Trophoblast cell (in vitro differentiated cells and primary cell): ENCODE results near the gene APCDD1L.

Experiments
- DNase-seq, 2 donors: peaks; one replicate each; pipeline ENCODE4 v3.0.0-alpha.2; 2016
- H2AFZ ChIP-seq: 2 replicates; pipeline ENCODE4 v1.6.1; 2013; ENCODE audit warnings: low read length, moderate library complexity, mild to moderate bottlenecking; ENCODE audit not compliant: insufficient read depth, poor library complexity
- H2AK5ac ChIP-seq: 2 replicates; pipeline ENCODE4 v1.6.1; 2013; ENCODE audit warnings: mild to moderate bottlenecking, low read length
- H2BK120ac ChIP-seq: 2 replicates; pipeline ENCODE4 v1.6.1; 2013; ENCODE audit warnings: low read length, mild to moderate bottlenecking, moderate library complexity; ENCODE audit not compliant: insufficient read depth, poor library complexity
- H2BK12ac ChIP-seq: 2 replicates; pipeline ENCODE4 v1.6.1; 2013; ENCODE audit warnings: mild to moderate bottlenecking, low read length, moderate library complexity
- H2BK5ac ChIP-seq: 2 replicates; pipeline ENCODE4 v1.6.1; 2013; ENCODE audit warnings: low read length, low read depth, moderate library complexity, mild to moderate bottlenecking; ENCODE audit not compliant: poor library complexity
- H3K14ac ChIP-seq: 2 replicates; pipeline ENCODE4 v1.6.1; 2013; ENCODE audit warnings: mild to moderate bottlenecking, low read length
- H3K18ac ChIP-seq: 2 replicates; pipeline ENCODE4 v1.6.1; 2013; ENCODE audit warnings: mild to moderate bottlenecking, low read length
- H3K23ac ChIP-seq: 2 replicates; pipeline ENCODE4 v1.6.1; 2013; ENCODE audit warnings: low read length
- H3K27ac ChIP-seq: 2 replicates; pipeline ENCODE4 v1.5.1; 2013; ENCODE audit warnings: low read depth, mild to moderate bottlenecking, inconsistent platforms, low read length, moderate library complexity
- H3K27me3 ChIP-seq: 2 replicates; pipeline ENCODE4 v1.6.1; 2013; ENCODE audit warnings: inconsistent platforms, mild to moderate bottlenecking, low read length, moderate library complexity; ENCODE audit not compliant: insufficient read depth
- H3K36me3 ChIP-seq, 2 experiments: 1 replicate in 1 of 2; 2 replicates in 1 of 2; pipeline ENCODE4 v1.6.1; 2013; ENCODE audit warnings: low read length in 2 of 2, mild to moderate bottlenecking in 2 of 2, moderate library complexity in 1 of 2; ENCODE audit not compliant: insufficient read depth in 2 of 2, control insufficient read depth in 1 of 2
- H3K4ac ChIP-seq: 2 replicates; pipeline ENCODE4 v1.6.1; 2013; ENCODE audit warnings: low read depth, mild to moderate bottlenecking, low read length, moderate library complexity
- H3K4me1 ChIP-seq, 2 experiments: 1 replicate in 1 of 2; 2 replicates in 1 of 2; pipeline ENCODE4 v1.6.1; 2013; ENCODE audit warnings: low read length in 2 of 2, mild to moderate bottlenecking in 2 of 2, moderate library complexity in 1 of 2; ENCODE audit not compliant: insufficient read depth in 2 of 2, control insufficient read depth in 1 of 2
- H3K4me2 ChIP-seq: 2 replicates; pipeline ENCODE4 v1.6.1; 2013; ENCODE audit warnings: inconsistent platforms, mild to moderate bottlenecking, low read length, moderate library complexity
- H3K4me3 ChIP-seq: 2 replicates; pipeline ENCODE4 v1.5.1; 2013; ENCODE audit warnings: mild to moderate bottlenecking, low read depth, low read length, inconsistent platforms
- H3K79me1 ChIP-seq: one replicate; pipeline ENCODE4 v1.6.1; 2013; ENCODE audit warnings: low read length
- H3K79me2 ChIP-seq: 2 replicates; pipeline ENCODE4 v1.6.1; 2013; ENCODE audit warnings: low read length, mild to moderate bottlenecking; ENCODE audit not compliant: control insufficient read depth, insufficient read depth, poor library complexity
- H3K9ac ChIP-seq: 2 replicates; pipeline ENCODE4 v1.6.1; 2013; ENCODE audit warnings: mild to moderate bottlenecking, low read length
- H3K9me3 ChIP-seq: 2 replicates; pipeline ENCODE4 v1.6.1; 2013; ENCODE audit warnings: low read depth, mild to moderate bottlenecking, control low read depth, inconsistent platforms, low read length; ENCODE audit not compliant: insufficient read depth
- H4K12ac ChIP-seq: 2 replicates; pipeline ENCODE4 v1.6.1; 2013; ENCODE audit warnings: low read depth, mild to moderate bottlenecking, low read length, moderate library complexity
- H4K8ac ChIP-seq: 2 replicates; pipeline ENCODE4 v1.6.1; 2013; ENCODE audit warnings: low read depth, mild to moderate bottlenecking, low read length, moderate library complexity
- H4K91ac ChIP-seq: one replicate; pipeline ENCODE4 v1.6.1; 2013; ENCODE audit warnings: low read depth, mild to moderate bottlenecking, low read length, moderate library complexity
- WGBS: extraction: QIAGEN DNeasy Blood & Tissue Kit; methylation state at CpG from one replicate; pipeline ENCODE4 v1.1.7; 2013; ENCODE audit warnings: missing lambda C conversion rate; ENCODE audit not compliant: insufficient read length, insufficient coverage; ENCODE audit errors: extremely low coverage; 5-methylcytosine and 5-hydroxymethylcytosine counted together

APCDD1L gene

GRCh38 chr20:58549231-58550209, 34.3 kb upstream of the APCDD1L start:
- Histone ChIP-seq H3K4me3 (no peak overlapping the region), H4K12ac (no peak overlapping the region), H3K14ac (no peak overlapping the region), H2BK12ac (no peak overlapping the region), H4K8ac (no peak overlapping the region), H2AK5ac (no peak overlapping the region), H3K18ac (no peak overlapping the region), H3K23ac (no peak overlapping the region), H3K4ac (no peak overlapping the region), H4K91ac (no peak overlapping the region), H3K36me3 (no peaks in the 10 kb centered on the region), H3K79me1 (no peaks in the 10 kb centered on the region), H3K9ac (no peak overlapping the region), H3K27ac (no peak overlapping the region), H3K79me2 (no peaks in the 10 kb centered on the region), H3K4me1 (peaks cover 4 to 15% of the 10 kb centered on the region in 2 experiments), H2BK5ac (no peak overlapping the region), H3K4me2 (no peak overlapping the region), H2AFZ (no peak overlapping the region), H2BK120ac (no peak overlapping the region), H3K9me3 (peaks cover 2% of the 10 kb centered on the region), H3K27me3 (no peaks in the 10 kb centered on the region)
- DNase-seq, result no peak
- WGBS, result no CpG with 5 or more reads among the region's 13 CpGs

DNA sequence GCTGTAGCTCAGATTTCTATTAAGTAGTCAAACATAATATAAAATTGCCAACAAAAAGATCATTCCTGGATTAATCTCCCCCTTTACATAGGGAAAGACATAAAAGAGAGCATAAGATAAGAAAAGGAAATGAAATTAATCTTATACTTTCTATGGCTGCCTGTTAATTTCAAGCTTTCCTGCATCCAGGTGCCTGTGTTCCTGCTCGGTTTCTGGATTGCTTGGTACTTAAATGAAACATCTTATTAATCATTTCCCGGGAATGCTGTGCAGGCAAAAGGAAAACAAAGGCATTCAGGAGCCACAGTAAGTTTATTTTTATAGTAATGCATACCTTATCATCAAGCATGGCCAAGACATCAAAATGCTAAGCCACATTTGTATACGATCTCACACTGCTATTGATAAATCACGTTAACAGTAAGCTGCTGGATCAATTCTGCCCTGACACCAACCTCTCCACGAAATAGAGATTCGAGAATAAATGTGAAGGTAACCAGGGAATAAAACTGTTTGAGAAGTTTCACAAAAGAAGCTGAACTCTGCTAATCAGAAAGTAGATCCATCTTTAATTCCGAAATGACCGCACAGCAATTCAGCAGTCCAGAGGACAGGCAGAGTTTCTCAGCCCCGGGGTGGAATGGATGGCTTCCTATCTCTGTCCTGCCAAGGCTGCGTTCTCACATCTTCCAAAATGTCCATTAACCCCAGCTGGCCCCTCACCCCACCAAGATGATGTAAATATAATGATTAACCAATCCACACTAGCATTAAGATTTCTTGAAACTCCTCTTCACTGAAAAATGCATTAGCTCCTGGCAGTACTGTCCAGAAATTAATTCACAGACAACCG, 32.6 kb upstream of the APCDD1L start:
- no peaks in the 10 kb centered on the region for H3K36me3 ChIP-seq
- H3K23ac ChIP-seq, result no peak overlapping the region
- H3K27ac ChIP-seq, result no peak overlapping the region
- no peaks in the 10 kb centered on the region for H3K4me1 ChIP-seq
- H3K18ac ChIP-seq, result no peak overlapping the region
- H4K91ac ChIP-seq, result no peak overlapping the region
- H3K9ac ChIP-seq, result no peak overlapping the region
- no peak overlapping the region for H2AFZ ChIP-seq
- no peak overlapping the region for H3K4me3 ChIP-seq
- no peak overlapping the region for H2BK5ac ChIP-seq
- H3K79me1 ChIP-seq, result no peaks in the 10 kb centered on the region
- DNase-seq, result no peak
- no peaks in the 10 kb centered on the region for H3K79me2 ChIP-seq
- no peak overlapping the region for H3K4ac ChIP-seq
- H2AK5ac ChIP-seq, result no peak overlapping the region
- H4K12ac ChIP-seq, result no peak overlapping the region
- no peak overlapping the region for H2BK12ac ChIP-seq
- no peak overlapping the region for H4K8ac ChIP-seq
- peaks cover 2% of the 10 kb centered on the region for H3K9me3 ChIP-seq
- H2BK120ac ChIP-seq, result no peak overlapping the region
- H3K27me3 ChIP-seq, result no peaks in the 10 kb centered on the region
- H3K4me2 ChIP-seq, result no peak overlapping the region
- WGBS, result no CpG with 5 or more reads among the region's 11 CpGs
- H3K14ac ChIP-seq, result no peak overlapping the region

DNA sequence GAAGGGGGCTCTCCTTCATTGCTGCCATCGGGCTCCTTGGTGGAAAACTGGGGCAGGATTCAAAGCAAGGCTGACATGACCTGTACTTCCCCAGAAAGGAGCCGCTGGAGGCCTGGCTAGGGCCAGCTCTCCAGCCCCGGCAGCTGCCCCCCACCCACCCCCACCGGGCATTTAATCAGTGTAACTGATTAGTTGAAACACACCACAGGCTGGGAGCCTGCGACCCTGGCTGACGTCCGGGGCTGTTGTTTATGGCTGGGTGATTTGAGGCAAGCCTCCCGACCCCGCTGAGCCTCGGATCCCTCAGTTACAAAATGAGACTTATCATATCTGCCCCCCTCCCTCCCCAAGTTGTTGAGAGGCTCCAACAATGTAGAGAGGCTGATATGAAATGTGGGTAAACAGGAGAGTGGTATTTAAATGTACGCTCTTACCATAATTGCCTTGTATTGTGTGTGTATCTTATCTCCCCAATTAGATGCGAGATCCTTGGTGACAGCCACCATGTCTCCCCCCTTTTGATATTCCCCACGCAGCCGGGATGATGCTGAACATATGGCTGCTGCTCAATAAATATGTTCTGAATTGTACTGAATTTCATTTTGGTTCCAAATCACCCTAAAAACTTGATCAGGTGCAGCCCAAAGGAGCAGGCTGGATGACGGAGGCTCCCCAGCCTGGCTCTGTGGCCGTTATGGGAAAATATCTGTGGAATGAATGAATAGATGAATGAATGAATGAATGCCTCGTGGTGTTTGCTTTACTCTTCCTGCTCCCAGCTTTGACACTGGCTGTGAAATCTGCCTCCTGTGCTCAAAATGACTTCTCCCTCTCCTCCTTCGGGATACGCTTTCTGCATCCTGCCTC, 31.8 kb upstream of the APCDD1L start:
- no peak overlapping the region for H4K91ac ChIP-seq
- H3K18ac ChIP-seq, result no peak overlapping the region
- no peak overlapping the region for H3K27ac ChIP-seq
- H3K27me3 ChIP-seq, result no peaks in the 10 kb centered on the region
- H3K4me3 ChIP-seq, result no peak overlapping the region
- H3K79me1 ChIP-seq, result no peaks in the 10 kb centered on the region
- no peak overlapping the region for H3K23ac ChIP-seq
- H2BK5ac ChIP-seq, result no peak overlapping the region
- H3K4me2 ChIP-seq, result no peak overlapping the region
- no peaks in the 10 kb centered on the region for H3K36me3 ChIP-seq
- H2AFZ ChIP-seq, result no peak overlapping the region
- H3K9me3 ChIP-seq, result peaks cover 2% of the 10 kb centered on the region
- no peak for DNase-seq
- no peak overlapping the region for H3K9ac ChIP-seq
- no peak overlapping the region for H3K4ac ChIP-seq
- no peak overlapping the region for H2BK120ac ChIP-seq
- no peak overlapping the region for H2BK12ac ChIP-seq
- H3K4me1 ChIP-seq, result no peaks in the 10 kb centered on the region
- H2AK5ac ChIP-seq, result no peak overlapping the region
- H4K12ac ChIP-seq, result no peak overlapping the region
- H3K14ac ChIP-seq, result no peak overlapping the region
- no CpG with 5 or more reads among the region's 19 CpGs for WGBS
- no peak overlapping the region for H4K8ac ChIP-seq
- H3K79me2 ChIP-seq, result no peaks in the 10 kb centered on the region

GRCh38 chr20:58546416-58546711, 31.2 kb upstream of the APCDD1L start:
- H3K27ac ChIP-seq, result no peak overlapping the region
- H3K4ac ChIP-seq, result no peak overlapping the region
- no peak overlapping the region for H3K18ac ChIP-seq
- no peak for DNase-seq
- H3K9ac ChIP-seq, result no peak overlapping the region
- no peak overlapping the region for H3K4me3 ChIP-seq
- no peaks in the 10 kb centered on the region for H3K36me3 ChIP-seq
- H2AFZ ChIP-seq, result no peak overlapping the region
- H3K4me1 ChIP-seq, result no peaks in the 10 kb centered on the region
- H3K4me2 ChIP-seq, result no peak overlapping the region
- no peak overlapping the region for H4K12ac ChIP-seq
- no peak overlapping the region for H2BK120ac ChIP-seq
- no peak overlapping the region for H3K14ac ChIP-seq
- no peaks in the 10 kb centered on the region for H3K79me2 ChIP-seq
- H3K9me3 ChIP-seq, result peaks cover 2% of the 10 kb centered on the region
- no peak overlapping the region for H4K8ac ChIP-seq
- no peak overlapping the region for H2AK5ac ChIP-seq
- no peak overlapping the region for H3K23ac ChIP-seq
- no peak overlapping the region for H2BK5ac ChIP-seq
- no peak overlapping the region for H2BK12ac ChIP-seq
- no CpG with 5 or more reads among the region's 5 CpGs for WGBS
- H4K91ac ChIP-seq, result no peak overlapping the region
- no peaks in the 10 kb centered on the region for H3K27me3 ChIP-seq
- H3K79me1 ChIP-seq, result no peaks in the 10 kb centered on the region
